Measurements from ENCODE around the gene TFAM. TPM values are rescaled to one million over a fixed set of nuclear protein-coding genes. Genes with fewer than 3 reads are reported as not detected.
A peak's percentile ranks its signal among the peaks of the same experiment; 100 is the strongest.

TFAM gene
- total RNA-seq, 1 experiment from 2014 or later, result 62.3 TPM

DNA sequence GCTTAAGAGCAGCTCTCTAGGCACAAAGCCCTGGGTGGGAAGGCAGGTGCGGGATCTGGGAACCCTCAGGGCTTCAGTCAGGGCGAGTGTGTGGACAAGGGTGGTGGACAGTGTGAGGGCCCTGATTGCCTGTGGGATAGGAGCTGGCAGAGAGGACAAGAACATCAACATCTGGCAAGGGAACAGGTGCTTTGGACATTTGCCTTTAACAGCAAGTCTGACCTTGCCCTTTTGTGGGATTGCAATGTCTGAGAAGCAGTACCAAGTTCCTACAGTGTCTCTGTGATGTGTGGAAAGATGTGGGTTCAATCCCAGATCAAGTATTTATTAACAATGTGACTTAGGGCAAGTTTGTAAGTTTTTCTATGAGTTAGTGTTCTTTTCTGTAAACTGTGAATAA is 46.7 kb downstream of the TFAM start:
- Mint-ChIP-seq H3K4me1 (ENCODE audit: insufficient read depth, unreplicated experiment) (peaks cover 30% of the 10 kb centered on the region), H3K27me3 (ENCODE audit: insufficient read depth, unreplicated experiment) (no peaks in the 10 kb centered on the region), H3K27ac (ENCODE audit: low read depth, unreplicated experiment) (peak overlapping the region; percentile 79), H3K36me3 (ENCODE audit: insufficient read depth, unreplicated experiment) (no peaks in the 10 kb centered on the region), H3K9me3 (ENCODE audit: unreplicated experiment) (no peaks in the 10 kb centered on the region), H3K4me3 (ENCODE audit: unreplicated experiment) (no peak overlapping the region)
- TF ChIP-seq, protein P1, sequence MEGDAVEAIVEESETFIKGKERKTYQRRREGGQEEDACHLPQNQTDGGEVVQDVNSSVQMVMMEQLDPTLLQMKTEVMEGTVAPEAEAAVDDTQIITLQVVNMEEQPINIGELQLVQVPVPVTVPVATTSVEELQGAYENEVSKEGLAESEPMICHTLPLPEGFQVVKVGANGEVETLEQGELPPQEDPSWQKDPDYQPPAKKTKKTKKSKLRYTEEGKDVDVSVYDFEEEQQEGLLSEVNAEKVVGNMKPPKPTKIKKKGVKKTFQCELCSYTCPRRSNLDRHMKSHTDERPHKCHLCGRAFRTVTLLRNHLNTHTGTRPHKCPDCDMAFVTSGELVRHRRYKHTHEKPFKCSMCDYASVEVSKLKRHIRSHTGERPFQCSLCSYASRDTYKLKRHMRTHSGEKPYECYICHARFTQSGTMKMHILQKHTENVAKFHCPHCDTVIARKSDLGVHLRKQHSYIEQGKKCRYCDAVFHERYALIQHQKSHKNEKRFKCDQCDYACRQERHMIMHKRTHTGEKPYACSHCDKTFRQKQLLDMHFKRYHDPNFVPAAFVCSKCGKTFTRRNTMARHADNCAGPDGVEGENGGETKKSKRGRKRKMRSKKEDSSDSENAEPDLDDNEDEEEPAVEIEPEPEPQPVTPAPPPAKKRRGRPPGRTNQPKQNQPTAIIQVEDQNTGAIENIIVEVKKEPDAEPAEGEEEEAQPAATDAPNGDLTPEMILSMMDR (IDR thresholded peaks at IDR 0.05; ENCODE audit: unreplicated experiment), result no peak
- POLR2A ChIA-PET, result interaction anchor here (0.6 to 1.4 kb wide), 4 partner anchors 44 to 184 kb away, joined by 3 to 6 read pairs (median 4); no protein-coding TSS in a partner anchor
- BruUV-seq (replicated peaks), result no TSS peak
- intact Hi-C loops (cut with micrococcal nuclease), result no loop called here
- CTCF ChIA-PET, result interaction anchor here (0.6 to 1.1 kb wide), 4 partner anchors 40 to 155 kb away, joined by 3 to 5 read pairs (median 4); no protein-coding TSS in a partner anchor
- DNase-seq (ENCODE audit: unreplicated experiment), result peak; percentile 13

GRCh38 chr10:58433066-58433465 is 47.9 kb downstream of the TFAM start:
- no peaks in the 10 kb centered on the region for H3K9me3 Mint-ChIP-seq (ENCODE audit: unreplicated experiment)
- H3K4me1 Mint-ChIP-seq (ENCODE audit: insufficient read depth, unreplicated experiment), result peaks cover 42% of the 10 kb centered on the region
- POLR2A ChIA-PET, result interaction anchor here (0.6 to 1.1 kb wide), 4 partner anchors 81 to 1499 kb away, joined by 3 to 4 read pairs (median 3); no protein-coding TSS in a partner anchor
- TF ChIP-seq, protein P1 (IDR thresholded peaks at IDR 0.05; ENCODE audit: unreplicated experiment), result no peak
- intact Hi-C loops (cut with micrococcal nuclease), result no loop called here
- H3K27me3 Mint-ChIP-seq (ENCODE audit: insufficient read depth, unreplicated experiment), result no peaks in the 10 kb centered on the region
- H3K36me3 Mint-ChIP-seq (ENCODE audit: insufficient read depth, unreplicated experiment), result no peaks in the 10 kb centered on the region
- no peak for DNase-seq (ENCODE audit: unreplicated experiment)
- no peak overlapping the region for H3K27ac Mint-ChIP-seq (ENCODE audit: low read depth, unreplicated experiment)
- CTCF ChIA-PET, result interaction anchor here (0.5 to 0.8 kb wide), 2 partner anchors 19 to 193 kb away, joined by 3 to 4 read pairs; no protein-coding TSS in a partner anchor
- no TSS peak for BruUV-seq (replicated peaks)
- H3K4me3 Mint-ChIP-seq (ENCODE audit: unreplicated experiment), result no peak overlapping the region

DNA sequence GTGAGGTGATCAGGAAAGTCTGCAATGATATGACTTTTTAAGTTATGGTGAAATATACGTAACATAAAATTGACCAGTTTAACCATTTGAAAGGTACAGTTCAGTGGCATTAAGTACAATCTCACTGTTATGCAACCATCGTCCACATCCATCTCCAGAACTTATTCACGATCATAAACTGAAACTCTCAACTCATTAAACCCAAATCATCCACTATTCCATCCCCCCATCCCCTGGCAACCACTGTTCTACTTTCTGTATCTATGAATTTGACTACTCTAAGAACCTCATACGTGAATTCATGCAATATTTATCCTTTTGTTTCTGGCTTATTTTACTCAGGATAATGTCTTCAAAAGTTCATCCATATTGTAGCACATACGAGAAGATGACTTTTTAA is 48.4 kb downstream of the TFAM start:
- intact Hi-C loops (cut with micrococcal nuclease), result no loop called here
- Mint-ChIP-seq H3K27me3 (ENCODE audit: insufficient read depth, unreplicated experiment) (no peaks in the 10 kb centered on the region), H3K27ac (ENCODE audit: low read depth, unreplicated experiment) (no peak overlapping the region), H3K36me3 (ENCODE audit: insufficient read depth, unreplicated experiment) (no peaks in the 10 kb centered on the region), H3K4me3 (ENCODE audit: unreplicated experiment) (no peak overlapping the region), H3K4me1 (ENCODE audit: insufficient read depth, unreplicated experiment) (peaks cover 46% of the 10 kb centered on the region), H3K9me3 (ENCODE audit: unreplicated experiment) (no peaks in the 10 kb centered on the region)
- ChIA-PET POLR2A (interaction anchor here (0.7 to 1.1 kb wide), 3 partner anchors 81 to 500 kb away, joined by 3 to 4 read pairs (median 3); no protein-coding TSS in a partner anchor), CTCF (interaction anchor here (0.5 to 0.8 kb wide), 2 partner anchors 19 to 193 kb away, joined by 3 to 4 read pairs; no protein-coding TSS in a partner anchor)
- no peak for DNase-seq (ENCODE audit: unreplicated experiment)
- TF ChIP-seq, protein P1 (IDR thresholded peaks at IDR 0.05; ENCODE audit: unreplicated experiment), result no peak
- BruUV-seq (replicated peaks), result no TSS peak

GRCh38 chr10:58435297-58435985 is 50.2 kb downstream of the TFAM start:
- POLR2A ChIA-PET, result interaction anchor here (0.5 to 1.6 kb wide), 11 partner anchors 15 to 658 kb away, joined by 3 to 10 read pairs (median 3); partner anchors contain the start of genes BICC1 and CISD1

More at GRCh38 chr10:58435297-58435985, 50.2 kb downstream of the TFAM start:
- Mint-ChIP-seq H3K4me1 (ENCODE audit: insufficient read depth, unreplicated experiment) (peaks cover 64% of the 10 kb centered on the region), H3K27me3 (ENCODE audit: insufficient read depth, unreplicated experiment) (no peaks in the 10 kb centered on the region), H3K27ac (ENCODE audit: low read depth, unreplicated experiment) (peak overlapping the region; percentile 99), H3K36me3 (ENCODE audit: insufficient read depth, unreplicated experiment) (no peaks in the 10 kb centered on the region), H3K9me3 (ENCODE audit: unreplicated experiment) (peaks cover 8% of the 10 kb centered on the region), H3K4me3 (ENCODE audit: unreplicated experiment) (peak overlapping the region; percentile 45)
- intact Hi-C loops (cut with micrococcal nuclease), result loop anchor here (1.0 kb wide), 1 partner anchor 78 kb away; no protein-coding TSS in a partner anchor
- peak; percentile 97 for DNase-seq (ENCODE audit: unreplicated experiment)
- CTCF ChIA-PET, result interaction anchor here (0.7 to 1.4 kb wide), 6 partner anchors 12 to 644 kb away, joined by 3 to 6 read pairs (median 4); no protein-coding TSS in a partner anchor
- TF ChIP-seq, protein P1 (IDR thresholded peaks at IDR 0.05; ENCODE audit: unreplicated experiment), result no peak
- BruUV-seq (replicated peaks), result TSS peak; percentile 74
